ENCODE data around the gene GLG1.
"Not testable (repeated sequence)": the region's sequence is repeated elsewhere in the genome, so short reads cannot be mapped to it uniquely, and the experiment has no call there.

Gene GLG1

GRCh38 chr16:74430036-74430712 lies 176.7 kb downstream of the GLG1 start:
- DNase-seq, result peak; percentile 4

DNA sequence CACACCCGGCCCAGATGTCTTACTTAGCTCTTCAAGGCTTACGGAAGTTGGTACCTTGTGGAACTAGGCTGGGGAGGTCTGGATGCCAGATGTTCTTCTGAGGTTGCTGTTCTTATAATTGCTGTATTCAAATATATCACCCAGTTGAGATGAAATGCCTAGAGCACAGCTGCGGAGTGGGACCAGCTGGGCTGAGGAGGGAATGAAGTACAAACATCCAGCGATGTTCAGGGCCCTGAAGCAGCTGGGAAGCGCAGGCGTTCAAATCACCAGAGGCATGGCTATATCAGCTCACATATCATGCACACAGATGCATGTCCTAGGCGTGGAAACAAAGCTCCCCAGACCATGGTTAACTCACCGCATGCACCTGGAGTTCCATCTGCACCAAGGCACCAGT lies 178.4 kb downstream of the GLG1 start:
- not testable (repeated sequence) for DNase-seq

DNA sequence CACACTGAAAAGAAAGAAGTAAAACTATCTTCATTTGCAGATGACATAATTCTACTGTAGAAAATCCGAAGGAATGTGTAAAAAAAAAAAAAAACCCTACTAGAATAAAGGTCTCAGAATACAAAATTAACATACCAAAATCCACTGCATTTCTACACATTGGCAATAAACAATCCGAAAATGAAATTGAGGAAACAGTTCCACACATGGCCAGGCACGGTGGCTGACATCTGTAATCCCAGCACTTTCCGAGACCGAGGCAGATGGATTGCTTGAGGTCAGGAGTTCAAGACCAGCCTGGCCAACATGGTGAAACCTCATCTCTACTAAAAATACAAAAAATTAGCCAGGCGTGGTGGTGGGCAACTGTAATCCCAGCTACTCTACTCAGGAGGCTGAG lies 181.2 kb downstream of the GLG1 start:
- not testable (repeated sequence) for DNase-seq

DNA sequence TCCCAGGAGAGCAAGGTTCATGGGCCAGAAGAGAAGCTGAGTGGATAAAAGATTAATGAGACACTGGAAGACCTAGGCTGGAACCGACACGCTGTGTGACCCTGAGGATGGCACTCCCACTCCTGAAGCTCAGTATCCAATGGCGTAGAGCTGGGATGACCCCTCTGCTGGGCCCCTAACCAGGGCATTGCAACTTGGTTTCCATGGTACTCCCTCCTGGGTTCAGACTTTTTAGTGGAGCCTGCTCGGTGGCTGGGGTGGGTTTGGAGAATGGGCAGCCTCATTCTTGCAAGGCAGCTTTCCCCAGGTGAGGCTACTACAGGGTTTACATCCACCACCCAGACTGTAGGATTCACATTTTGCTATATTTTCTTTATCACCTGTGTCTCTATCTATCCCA lies 183.2 kb downstream of the GLG1 start:
- not testable (repeated sequence) for DNase-seq

DNA sequence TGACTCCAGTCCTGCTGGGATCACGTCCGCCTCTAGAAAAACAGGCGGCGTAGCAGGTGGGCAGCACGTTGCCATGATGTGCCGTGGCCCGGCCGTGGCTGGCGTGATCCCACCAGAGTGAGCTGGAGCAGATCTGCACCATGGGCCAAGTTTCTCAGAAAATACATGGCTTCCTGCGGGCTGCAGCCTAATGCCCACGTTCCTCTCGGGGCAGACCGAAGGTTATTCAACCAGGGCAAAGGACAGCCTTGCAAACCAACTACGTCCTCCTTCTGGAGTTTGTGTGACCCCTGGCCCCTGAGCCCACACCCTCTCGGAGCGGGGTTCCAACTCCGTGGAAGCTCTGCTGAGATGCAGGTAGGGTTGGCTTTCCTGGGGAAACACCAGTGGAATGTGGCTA lies 184.8 kb downstream of the GLG1 start:
- not testable (repeated sequence) for DNase-seq

DNA sequence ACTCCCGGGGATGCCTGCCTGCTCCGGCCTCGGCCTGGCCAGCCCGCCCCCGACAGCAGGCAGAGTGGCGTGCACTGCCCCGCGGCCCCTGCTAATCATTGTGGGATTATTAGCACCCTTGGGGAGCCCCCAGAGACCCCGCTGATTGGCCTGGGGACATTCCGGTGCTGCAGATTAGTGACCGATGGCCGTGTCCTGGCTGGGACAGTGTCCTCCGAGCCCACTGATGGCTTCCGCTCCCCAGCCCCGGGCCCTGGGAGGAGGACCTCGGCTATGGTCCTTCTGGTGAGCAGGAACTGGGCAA lies 185.5 kb downstream of the GLG1 start:
- DNase-seq, result not testable (repeated sequence)

GRCh38 chr16:74420612-74421481 lies 186.1 kb downstream of the GLG1 start, which contains the start of gene CLEC18B:
CLEC18B (minus strand) TSS chr16:74421478; CDS start chr16:74421270, 208 bp downstream.
- not testable (repeated sequence) for DNase-seq

- not testable (repeated sequence) for DNase-seq
These were observed 187.1 kb downstream of the GLG1 start for GRCh38 chr16:74419811-74420210.

DNA sequence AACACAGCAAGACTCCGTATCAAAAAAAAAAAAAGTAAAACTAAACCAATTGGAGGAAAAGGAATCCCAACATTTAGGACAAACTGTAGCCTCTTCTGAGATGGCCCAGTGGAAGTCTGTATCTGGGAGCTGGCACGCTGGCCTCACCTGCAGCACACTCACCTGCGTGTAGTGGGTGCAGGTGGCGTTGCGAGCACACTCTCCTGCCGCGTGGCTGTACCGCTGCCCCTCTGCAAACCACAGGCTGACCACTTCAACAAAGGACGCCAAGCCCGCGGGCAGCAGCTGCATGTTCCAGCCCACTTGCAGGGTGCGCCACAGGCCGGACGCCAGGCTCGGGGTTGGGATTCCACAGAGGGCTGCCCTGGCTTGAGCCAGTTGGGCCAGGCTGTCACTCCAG lies 189.0 kb downstream of the GLG1 start:
- not testable (repeated sequence) for DNase-seq

GRCh38 chr16:74413920-74414319 lies 193.0 kb downstream of the GLG1 start:
- not testable (repeated sequence) for DNase-seq

DNA sequence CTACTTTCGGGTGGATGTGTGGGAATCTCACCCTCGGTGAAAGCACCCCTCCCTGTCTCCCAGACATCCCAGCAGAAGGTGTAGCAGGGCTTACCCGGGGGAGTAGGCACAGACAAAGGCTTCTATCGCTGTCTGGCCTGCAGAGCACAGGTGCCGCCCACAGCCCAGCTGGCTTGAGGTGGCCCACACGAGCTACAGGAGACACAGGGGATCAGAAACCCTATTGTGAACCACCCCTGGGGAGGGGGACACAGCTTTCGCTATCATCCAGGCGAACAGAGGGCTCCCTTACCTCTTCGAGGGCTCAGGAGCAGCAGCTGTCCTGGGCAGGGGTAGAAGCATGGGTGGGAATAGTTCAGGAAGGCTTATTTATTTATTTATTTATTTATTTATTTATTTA lies 193.4 kb downstream of the GLG1 start:
- DNase-seq, result not testable (repeated sequence)

DNA sequence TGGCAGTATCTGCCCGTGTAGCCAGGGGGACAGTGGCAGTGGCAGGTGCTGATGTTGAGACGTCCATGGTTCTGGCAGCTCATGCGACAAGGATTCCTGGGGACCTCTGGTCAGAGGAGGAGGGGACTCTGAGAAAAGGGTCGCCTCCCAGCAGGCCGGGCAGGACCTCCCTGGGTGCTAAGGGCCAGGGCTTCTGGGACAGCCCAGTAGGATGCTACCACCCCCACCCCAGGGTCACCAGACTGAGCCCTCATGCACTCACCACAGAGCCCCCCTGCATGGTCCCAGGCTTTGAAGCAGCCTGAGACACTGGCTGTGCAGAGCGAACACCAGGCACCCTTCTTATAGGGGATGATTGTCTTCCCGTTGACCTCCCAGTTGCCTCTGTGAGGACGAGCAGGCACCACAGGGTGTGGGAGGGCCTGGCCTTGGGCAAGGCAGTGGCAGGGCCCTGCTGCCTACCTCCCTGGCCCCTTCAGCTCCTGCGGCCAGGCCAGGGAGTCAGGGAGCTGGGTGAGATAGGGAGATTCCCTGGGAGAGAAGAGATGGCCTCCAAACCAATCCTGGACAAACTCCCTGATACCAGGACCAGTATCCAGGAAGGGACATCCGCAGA lies 194.0 kb downstream of the GLG1 start:
- DNase-seq, result not testable (repeated sequence)

- DNase-seq, result not testable (repeated sequence)
These were observed 194.7 kb downstream of the GLG1 start for GRCh38 chr16:74412138-74412774.

GRCh38 chr16:74410981-74411380 lies 195.9 kb downstream of the GLG1 start:
- not testable (repeated sequence) for DNase-seq

DNA sequence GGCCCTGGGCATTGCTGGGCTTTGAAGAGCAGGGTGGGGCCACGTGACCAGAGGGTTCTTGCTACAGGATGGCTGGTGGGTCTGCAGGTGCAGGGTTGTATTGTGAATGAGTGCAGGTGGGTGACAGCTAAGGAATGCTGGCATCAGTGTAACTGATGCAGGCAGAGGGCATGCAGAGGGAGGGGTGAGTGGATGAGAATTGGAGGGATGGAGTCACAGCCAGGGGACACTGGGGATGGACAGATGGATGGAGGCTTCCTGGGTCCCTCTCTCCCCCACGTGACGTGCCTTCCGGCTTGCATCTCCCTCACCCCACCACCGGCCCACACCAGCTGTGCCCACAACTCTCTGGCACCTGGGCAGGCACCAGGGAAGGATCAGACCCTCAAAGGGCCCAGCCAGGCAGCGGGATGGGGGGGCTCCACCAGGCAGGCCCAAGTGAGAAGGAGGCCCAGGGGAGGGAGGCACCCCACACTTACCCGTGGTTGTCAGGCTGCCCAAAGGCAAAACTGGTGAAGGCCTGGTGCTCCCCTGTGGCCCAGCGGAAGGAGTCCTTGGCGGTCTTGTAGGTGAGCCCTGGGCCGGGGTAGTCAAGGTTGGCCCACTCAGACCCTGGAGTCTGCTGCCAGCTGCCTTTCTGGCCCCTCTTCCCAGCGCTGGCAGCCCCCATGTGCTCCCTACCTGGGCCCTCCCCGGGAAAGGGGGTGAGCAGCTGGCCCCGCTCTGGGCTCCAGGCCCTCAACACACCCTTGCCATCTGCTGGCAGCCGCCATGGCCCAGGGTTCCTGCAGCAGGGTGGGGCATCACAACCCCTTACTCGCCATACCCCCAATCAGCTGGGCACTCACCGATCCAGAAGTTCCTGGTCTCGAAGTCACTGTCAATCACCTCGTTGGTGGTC lies 196.6 kb downstream of the GLG1 start:
- DNase-seq, result not testable (repeated sequence)

- not testable (repeated sequence) for DNase-seq
These were observed 197.5 kb downstream of the GLG1 start for GRCh38 chr16:74409185-74409981.

- DNase-seq, result not testable (repeated sequence)
These were observed 199.6 kb downstream of the GLG1 start for GRCh38 chr16:74407362-74407705.

- not testable (repeated sequence) for DNase-seq
These were observed 200.1 kb downstream of the GLG1 start for GRCh38 chr16:74406600-74407361.

GRCh38 chr16:74404148-74404933 lies 202.6 kb downstream of the GLG1 start:
- DNase-seq, result not testable (repeated sequence)

GRCh38 chr16:74400238-74400637 lies 206.7 kb downstream of the GLG1 start:
- DNase-seq, result not testable (repeated sequence)

All from NCI-H2171 (cell line).